HCEC 1CT (cell line): Measurements from ENCODE around the gene SDCCAG8.

Source experiments
- DNase-seq: peaks from one replicate; pipeline ENCODE4 v3.0.0-alpha.2; 2017

SDCCAG8 gene

GRCh38 chr1:243394601-243395464 is 139.0 kb downstream of the SDCCAG8 start:
- DNase-seq: no peak

- no peak for DNase-seq
These were observed 140.6 kb downstream of the SDCCAG8 start for GRCh38 chr1:243396424-243396823.

- no peak for DNase-seq
These were observed 141.0 kb downstream of the SDCCAG8 start for GRCh38 chr1:243396876-243397275.

- no peak for DNase-seq
These were observed 141.9 kb downstream of the SDCCAG8 start for GRCh38 chr1:243397613-243398321.

- DNase-seq: no peak
These were observed 143.8 kb downstream of the SDCCAG8 start for GRCh38 chr1:243399561-243400155.

GRCh38 chr1:243402868-243403267 is 147.0 kb downstream of the SDCCAG8 start:
- no peak for DNase-seq

- no peak for DNase-seq
These were observed 150.6 kb downstream of the SDCCAG8 start for GRCh38 chr1:243406424-243406823.

- peak; percentile 63 for DNase-seq
These were observed 151.6 kb downstream of the SDCCAG8 start for GRCh38 chr1:243407284-243408018.

GRCh38 chr1:243408479-243408878 is 152.6 kb downstream of the SDCCAG8 start:
- no peak for DNase-seq

- DNase-seq: peak; percentile 15
These were observed 153.4 kb downstream of the SDCCAG8 start for GRCh38 chr1:243409284-243409683.

- no peak for DNase-seq
These were observed 155.6 kb downstream of the SDCCAG8 start for GRCh38 chr1:243411472-243411871.

GRCh38 chr1:243413431-243414151 is 157.8 kb downstream of the SDCCAG8 start:
- DNase-seq: no peak

- DNase-seq: no peak
These were observed 158.3 kb downstream of the SDCCAG8 start for GRCh38 chr1:243414152-243414494.

- DNase-seq: no peak
These were observed 160.0 kb downstream of the SDCCAG8 start for GRCh38 chr1:243415663-243416408.

- DNase-seq: no peak
These were observed 160.7 kb downstream of the SDCCAG8 start for GRCh38 chr1:243416495-243416894.

GRCh38 chr1:243420016-243420945 is 164.4 kb downstream of the SDCCAG8 start:
- DNase-seq: no peak

- no peak for DNase-seq
These were observed 165.3 kb downstream of the SDCCAG8 start for GRCh38 chr1:243420946-243421685.

GRCh38 chr1:243421784-243422183 is 165.9 kb downstream of the SDCCAG8 start:
- no peak for DNase-seq

- DNase-seq: no peak
These were observed 166.5 kb downstream of the SDCCAG8 start for GRCh38 chr1:243422362-243422761.

- no peak for DNase-seq
These were observed 172.2 kb downstream of the SDCCAG8 start for GRCh38 chr1:243428084-243428483.
